SK-N-SH treated with all-trans-retinoic acid at 6 μM for 48 hours (cell line): ENCODE results near the gene GIPC1.

Experiments
- ATAC-seq: fragments of 200-7000 bp; cut with Tn5 transposase; 3 replicates; pipeline ENCODE4 v1.9.1; 2020; ENCODE audit warnings: mild to moderate bottlenecking, moderate library complexity
- ARNTL ChIP-seq: fragments of 450-650 bp; formaldehyde crosslinking; IDR thresholded peaks from 2 replicates; pipeline ENCODE4 v1.5.0; 2020; ENCODE audit warnings: low read depth, mild to moderate bottlenecking, moderate library complexity, borderline replicate concordance
- BACH2 ChIP-seq: fragments of 250-450 bp; sonication (Bioruptor Pico); IDR thresholded peaks from 2 replicates; pipeline ENCODE4 v1.9.0; 2021; ENCODE audit warnings: mild to moderate bottlenecking, borderline replicate concordance
- CSDC2 ChIP-seq: fragments of 250-450 bp; sonication (Bioruptor Pico); IDR thresholded peaks from 2 replicates; pipeline ENCODE4 v1.5.0; 2020; ENCODE audit warnings: mild to moderate bottlenecking, moderate library complexity
- CSRNP3 ChIP-seq: fragments of 250-450 bp; sonication (Bioruptor Pico); IDR thresholded peaks from 2 replicates; pipeline ENCODE4 v1.5.1; 2021; ENCODE audit warnings: mild to moderate bottlenecking, moderate library complexity
- GLIS3 ChIP-seq: fragments of 250-450 bp; sonication (Bioruptor Pico); IDR thresholded peaks from 2 replicates; pipeline ENCODE4 v1.5.0; 2020; ENCODE audit warnings: mild to moderate bottlenecking, moderate library complexity
- ISL1 ChIP-seq: fragments of 250-450 bp; sonication (Bioruptor Pico); IDR thresholded peaks from 2 replicates; pipeline ENCODE4 v2.1.2; 2022; ENCODE audit warnings: mild to moderate bottlenecking, moderate library complexity
- OSR1 ChIP-seq: fragments of 250-450 bp; sonication (Bioruptor Pico); IDR thresholded peaks from 2 replicates; pipeline ENCODE4 v1.8.0; 2022; ENCODE audit warnings: moderate library complexity, mild to moderate bottlenecking, inconsistent platforms
- PATZ1 ChIP-seq: fragments of 250-450 bp; sonication (Bioruptor Pico); IDR thresholded peaks from 2 replicates; pipeline ENCODE4 v1.8.0; 2020; ENCODE audit warnings: mild to moderate bottlenecking, moderate library complexity, borderline replicate concordance
- POU6F1 ChIP-seq: fragments of 250-450 bp; sonication (Bioruptor Pico); IDR thresholded peaks from 2 replicates; pipeline ENCODE4 v1.8.0; 2021; ENCODE audit warnings: low read depth, mild to moderate bottlenecking, moderate library complexity, borderline replicate concordance
- PPARA ChIP-seq: fragments of 250-450 bp; sonication (Bioruptor Pico); IDR thresholded peaks from 2 replicates; pipeline ENCODE4 v1.5.0; 2020; ENCODE audit warnings: mild to moderate bottlenecking, borderline replicate concordance
- RARB ChIP-seq: fragments of 250-450 bp; sonication (Bioruptor Pico); IDR thresholded peaks from 2 replicates; pipeline ENCODE4 v1.8.0; 2021; ENCODE audit warnings: mild to moderate bottlenecking, moderate library complexity
- SNAI2 ChIP-seq: fragments of 250-450 bp; sonication (Bioruptor Pico); IDR thresholded peaks from 2 replicates; pipeline ENCODE4 v1.5.0; 2020; ENCODE audit warnings: mild to moderate bottlenecking, moderate library complexity
- TCF4 ChIP-seq: fragments of 250-450 bp; sonication (Bioruptor Pico); IDR thresholded peaks from 2 replicates; pipeline ENCODE4 v1.8.0; 2021; ENCODE audit warnings: mild to moderate bottlenecking, moderate library complexity, borderline replicate concordance
- TOX ChIP-seq: fragments of 250-450 bp; sonication (Bioruptor Pico); IDR thresholded peaks from 2 replicates; pipeline ENCODE4 v1.8.0; 2021; ENCODE audit warnings: mild to moderate bottlenecking, moderate library complexity, borderline replicate concordance
- ZC3H10 ChIP-seq: fragments of 250-450 bp; sonication (Bioruptor Pico); IDR thresholded peaks from 2 replicates; pipeline ENCODE4 v1.5.1; 2021; ENCODE audit warnings: mild to moderate bottlenecking, moderate library complexity
- ZFP3 ChIP-seq: fragments of 250-450 bp; sonication (Bioruptor Pico); IDR thresholded peaks from 2 replicates; pipeline ENCODE4 v1.5.0; 2020; ENCODE audit warnings: mild to moderate bottlenecking, moderate library complexity
- ZFP30 ChIP-seq: fragments of 450-650 bp; formaldehyde crosslinking; IDR thresholded peaks from 2 replicates; pipeline ENCODE4 v1.5.0; 2022; ENCODE audit warnings: mild to moderate bottlenecking, moderate library complexity
- ZNF565 ChIP-seq: fragments of 450-650 bp; formaldehyde crosslinking; conservative IDR thresholded peaks from 2 replicates; pipeline ENCODE4 v1.5.0; 2020; ENCODE audit warnings: low read depth, mild to moderate bottlenecking, moderate library complexity
- ZNF70 ChIP-seq: fragments of 450-650 bp; formaldehyde crosslinking; IDR thresholded peaks from 2 replicates; pipeline ENCODE4 v1.5.0; 2020; ENCODE audit warnings: mild to moderate bottlenecking, moderate library complexity
- ZNF8 ChIP-seq: fragments of 450-650 bp; formaldehyde crosslinking; IDR thresholded peaks from 2 replicates; pipeline ENCODE4 v1.5.0; 2020; ENCODE audit warnings: mild to moderate bottlenecking, moderate library complexity

The GIPC1 gene

GRCh38 chr19:14476673-14477401, 19.1 kb downstream of the GIPC1 start:
- no peak for TF ChIP-seq ZNF70 (CRISPR knock-in tag)
- TF ChIP-seq GLIS3 (CRISPR knock-in tag): no peak
- peak; percentile 8 for ATAC-seq

- no peak for ATAC-seq
- no peak for TF ChIP-seq ZNF565
- TF ChIP-seq ARNTL (CRISPR knock-in tag): no peak
- TF ChIP-seq CSRNP3 (CRISPR knock-in tag): no peak
- no peak for TF ChIP-seq GLIS3 (CRISPR knock-in tag)
- no peak for TF ChIP-seq BACH2
- no peak for TF ChIP-seq ZFP30 (CRISPR knock-in tag)
- TF ChIP-seq TOX (CRISPR knock-in tag): no peak
- no peak for TF ChIP-seq ZFP3 (CRISPR knock-in tag)
Measured at GRCh38 chr19:14476327-14476672, 19.6 kb downstream of the GIPC1 start.

- peak; percentile 70 for ATAC-seq
- TF ChIP-seq PATZ1 (CRISPR knock-in tag) (peak; percentile 79; the same call in 1 of the 2 replicates), POU6F1 (CRISPR knock-in tag) (no peak)
Measured at GRCh38 chr19:14475251-14476073, 20.5 kb downstream of the GIPC1 start, which contains the start of gene PTGER1. TSS of gene PTGER1 (minus strand) at chr19:14475354. CDS start at chr19:14474320, 1,034 bp downstream.

- peak; percentile 10 for ATAC-seq
- TF ChIP-seq GLIS3 (CRISPR knock-in tag) (no peak), CSDC2 (no peak), PPARA (CRISPR knock-in tag) (no peak), CSRNP3 (CRISPR knock-in tag) (no peak), ZFP30 (CRISPR knock-in tag) (no peak), ARNTL (CRISPR knock-in tag) (no peak), RARB (CRISPR knock-in tag) (no peak), ZNF8 (CRISPR knock-in tag) (no peak), OSR1 (CRISPR knock-in tag) (no peak), SNAI2 (no peak)
Measured at GRCh38 chr19:14474827-14475226, 21.1 kb downstream of the GIPC1 start.

GRCh38 chr19:14473978-14474578, 21.8 kb downstream of the GIPC1 start:
- no peak for ATAC-seq
- TF ChIP-seq PPARA (CRISPR knock-in tag) (no peak), POU6F1 (CRISPR knock-in tag) (no peak), PATZ1 (CRISPR knock-in tag) (no peak), ZC3H10 (CRISPR knock-in tag) (no peak), ISL1 (CRISPR knock-in tag) (no peak), GLIS3 (CRISPR knock-in tag) (no peak), ZNF8 (CRISPR knock-in tag) (no peak), CSDC2 (no peak), OSR1 (CRISPR knock-in tag) (no peak), TCF4 (CRISPR knock-in tag) (no peak), ZNF70 (CRISPR knock-in tag) (no peak), RARB (CRISPR knock-in tag) (no peak)
